ENCODE measurements around the gene ADNP. TPM values are rescaled to one million over a fixed set of nuclear protein-coding genes. Genes with fewer than 3 reads are reported as not detected.
"Not testable (repeated sequence)": the region's sequence is repeated elsewhere in the genome, so short reads cannot be mapped to it uniquely, and the experiment has no call there.

The ADNP gene
- polyA plus RNA-seq, 3 donors, result 132 to 138 (median 136) TPM

DNA sequence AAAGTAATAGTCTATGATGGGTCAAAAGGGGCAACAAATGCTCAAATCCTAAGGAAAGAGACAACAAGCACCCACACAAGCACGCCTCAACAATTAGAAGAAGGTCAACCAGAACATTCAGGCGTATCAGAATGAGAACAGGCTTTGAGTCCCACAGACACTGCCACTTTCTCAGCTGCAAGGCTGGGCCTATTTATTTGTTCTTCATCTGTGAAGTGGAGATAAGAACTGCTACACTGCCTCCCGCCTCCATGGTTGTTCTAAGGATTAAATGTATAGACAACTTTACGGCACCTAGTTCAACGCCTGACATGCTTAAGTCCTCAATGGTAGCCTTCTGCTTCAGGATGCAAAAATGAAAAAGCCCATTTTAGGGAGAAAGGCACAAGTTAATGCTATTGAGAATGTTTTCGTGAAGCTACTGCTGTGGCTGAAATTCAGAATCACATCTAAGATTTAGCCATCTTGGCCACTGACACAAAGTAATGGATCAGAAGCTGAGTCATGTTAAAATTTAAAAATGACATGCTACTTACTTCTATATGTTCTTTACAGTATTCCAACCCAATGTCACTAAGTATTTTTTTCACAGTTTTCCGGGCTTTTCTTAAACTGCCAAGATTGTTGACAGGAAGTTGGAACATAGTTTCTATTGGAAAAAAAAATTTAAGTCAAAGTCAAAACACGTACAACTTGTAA is 27.7 kb downstream of the ADNP start:
- no peak for DNase-seq (ENCODE audit: low read depth in 3 of 3, low spot score in 2 of 3)

- no peak for DNase-seq (ENCODE audit: low read depth in 3 of 3, low spot score in 2 of 3)
Observed at GRCh38 chr20:50901301-50901700, 29.9 kb downstream of the ADNP start.

DNA sequence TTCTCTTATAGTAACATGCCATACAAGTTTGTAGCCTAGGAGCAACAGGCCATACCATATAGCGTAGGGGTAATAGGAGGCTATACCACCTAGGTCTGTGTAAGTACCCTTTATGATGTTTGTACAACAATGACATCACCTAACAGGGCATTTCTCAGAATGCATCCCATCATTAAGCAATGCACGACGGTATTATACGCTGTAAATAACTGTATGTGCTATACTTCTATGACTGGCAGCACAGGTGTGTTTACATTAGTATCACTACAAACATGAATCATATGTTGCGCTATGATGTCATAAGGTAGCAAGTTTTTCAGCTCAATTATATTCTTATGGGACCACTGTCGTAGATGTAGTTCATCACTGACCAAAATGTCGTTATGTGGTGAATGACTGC is 31.0 kb downstream of the ADNP start:
- no peak for DNase-seq (ENCODE audit: low read depth in 3 of 3, low spot score in 2 of 3)

DNA sequence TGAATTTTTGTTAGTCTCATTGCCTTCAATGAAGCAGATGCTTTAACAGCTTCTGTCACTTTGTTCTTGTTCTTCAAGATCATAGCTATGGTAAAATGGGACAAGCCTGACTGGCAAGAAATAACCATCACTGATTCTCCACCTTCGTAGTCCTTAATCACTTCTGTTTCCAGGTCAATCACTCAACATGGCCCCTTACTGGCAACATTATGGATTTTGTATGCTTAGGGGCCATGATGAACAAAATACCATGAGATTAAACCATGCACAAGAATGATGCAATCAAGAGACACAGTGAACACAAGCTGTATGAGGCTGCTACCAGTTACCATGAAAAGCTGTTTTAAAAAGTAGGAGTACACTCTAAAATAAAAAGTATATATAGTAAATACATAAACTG is 32.8 kb downstream of the ADNP start:
- no peak for DNase-seq (ENCODE audit: low read depth in 3 of 3, low spot score in 2 of 3)

GRCh38 chr20:50895111-50895830 is 36.0 kb downstream of the ADNP start:
- no peak for DNase-seq (ENCODE audit: low read depth in 3 of 3, low spot score in 2 of 3)

DNA sequence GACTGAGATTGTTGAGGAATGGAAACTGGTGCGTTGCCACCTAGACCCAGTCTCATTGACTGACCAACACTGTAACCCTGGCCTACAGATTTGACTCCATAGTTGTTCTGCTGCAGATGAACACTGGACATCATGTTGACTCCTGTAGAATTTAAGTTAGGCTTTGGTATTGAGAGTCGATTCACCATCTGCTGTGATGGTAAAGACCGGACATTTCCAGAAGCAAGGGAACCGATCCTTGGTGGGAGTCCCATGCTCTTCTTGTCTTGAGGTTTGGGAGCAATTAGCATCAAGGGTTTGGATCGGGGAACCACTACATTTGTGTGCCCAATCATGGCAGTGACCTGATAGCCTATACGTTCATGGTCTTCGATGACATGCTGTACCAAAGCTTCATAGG is 37.6 kb downstream of the ADNP start:
- DNase-seq (ENCODE audit: low read depth in 3 of 3, low spot score in 2 of 3), result no peak

DNA sequence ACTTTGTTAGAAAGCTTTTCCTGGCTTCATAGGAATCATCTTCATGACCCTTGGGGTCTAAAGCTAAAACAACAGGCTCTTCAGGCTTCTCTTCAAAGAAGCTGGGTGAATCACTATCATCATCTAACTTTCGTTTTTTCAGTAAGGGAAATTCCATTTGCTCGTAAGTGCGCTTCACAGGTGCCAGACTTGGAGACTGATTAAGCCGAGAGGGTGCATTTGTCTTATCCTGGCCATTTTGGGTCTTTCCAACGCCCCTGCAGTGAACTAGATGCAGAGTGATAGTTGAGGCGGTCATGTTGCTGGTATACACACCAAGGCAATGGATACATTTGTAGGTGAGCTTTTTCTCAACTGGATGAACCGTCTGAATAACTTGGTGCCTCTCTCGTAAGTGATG is 38.8 kb downstream of the ADNP start:
- DNase-seq (ENCODE audit: low read depth in 3 of 3, low spot score in 2 of 3), result no peak

DNA sequence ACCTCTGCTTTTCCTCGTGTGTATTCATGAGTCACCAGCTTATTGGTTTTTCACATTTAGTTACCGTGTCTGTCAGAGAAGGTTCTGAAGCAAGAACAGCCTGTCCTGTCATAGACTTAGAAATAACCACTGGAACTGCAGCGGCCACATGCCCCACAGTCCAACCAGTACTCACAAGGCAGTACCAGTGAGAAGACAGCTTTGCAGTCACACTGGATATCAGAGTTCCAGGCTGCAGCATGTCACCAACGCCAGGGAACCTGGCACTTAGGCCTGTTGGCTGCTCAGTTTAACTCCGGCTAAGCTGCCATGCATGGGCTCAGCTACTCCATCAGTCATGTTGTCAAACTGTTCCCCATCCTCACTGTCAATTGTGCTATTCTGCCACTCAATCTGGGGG is 40.1 kb downstream of the ADNP start:
- no peak for DNase-seq (ENCODE audit: low read depth in 3 of 3, low spot score in 2 of 3)

DNA sequence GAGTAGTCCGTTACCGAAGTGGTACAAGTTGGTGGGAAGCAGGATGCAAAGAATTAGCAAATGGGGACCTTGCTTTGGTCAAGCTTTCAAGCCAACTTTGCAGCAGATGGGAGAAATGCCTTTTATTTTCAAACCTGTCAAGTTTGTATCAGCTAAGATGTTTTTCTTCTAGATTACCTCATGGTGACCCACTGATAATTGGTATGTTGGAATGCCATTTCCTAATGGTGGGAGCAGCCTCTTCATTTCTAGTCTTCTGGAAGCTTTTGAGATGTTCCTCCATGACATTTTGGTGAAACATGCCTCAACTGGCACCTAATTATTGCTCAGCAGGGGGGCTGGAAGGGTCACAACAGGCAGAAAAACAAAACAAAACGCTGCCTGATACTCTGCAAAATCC is 43.7 kb downstream of the ADNP start:
- no peak for DNase-seq (ENCODE audit: low read depth in 3 of 3, low spot score in 2 of 3)

- no peak for DNase-seq (ENCODE audit: low read depth in 3 of 3, low spot score in 2 of 3)
Observed at GRCh38 chr20:50886184-50886790, 45.0 kb downstream of the ADNP start.

- DNase-seq (ENCODE audit: low read depth in 3 of 3, low spot score in 2 of 3), result no peak
Observed at GRCh38 chr20:50885781-50886180, 45.5 kb downstream of the ADNP start.

DNA sequence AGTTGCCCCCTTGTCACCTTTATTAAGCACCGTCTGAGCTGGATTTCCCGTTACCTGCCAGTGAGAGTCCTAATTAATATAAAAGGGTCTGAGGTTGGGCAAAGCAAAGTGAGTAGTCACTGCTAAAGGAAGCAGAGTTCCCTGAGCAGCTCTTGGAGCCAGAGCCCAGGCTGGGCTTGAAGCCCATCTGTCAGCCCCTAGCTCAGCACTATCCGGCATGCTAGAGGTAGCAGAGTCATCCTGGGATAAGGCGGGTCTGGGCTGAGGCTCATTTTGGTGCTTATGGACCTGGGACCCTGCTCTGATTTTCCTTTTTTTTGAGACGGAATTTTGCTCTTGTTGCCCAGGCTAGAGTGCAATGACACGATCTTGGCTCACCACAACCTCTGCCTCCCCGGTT is 46.2 kb downstream of the ADNP start:
- no peak for DNase-seq (ENCODE audit: low read depth in 3 of 3, low spot score in 2 of 3)

DNA sequence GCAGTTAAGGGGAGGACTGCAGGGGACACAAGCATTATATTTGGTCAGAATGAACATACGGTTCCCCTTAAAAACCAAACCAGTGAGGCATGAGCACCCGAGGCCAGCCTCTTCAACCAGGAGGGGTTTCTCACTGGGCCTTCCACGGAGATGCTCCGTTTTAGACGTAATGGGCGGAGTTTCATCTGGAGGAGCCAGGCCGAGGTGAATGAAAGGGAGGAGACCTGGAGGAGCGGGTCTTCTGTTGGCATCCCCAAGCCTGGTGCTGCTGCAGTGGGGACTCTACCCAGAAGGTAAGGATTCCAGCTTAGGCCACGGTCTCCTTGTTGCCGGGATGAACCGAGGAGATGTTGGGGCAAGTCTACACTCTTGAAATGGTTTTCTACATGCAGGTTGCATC is 47.4 kb downstream of the ADNP start:
- no peak for DNase-seq (ENCODE audit: low read depth in 3 of 3, low spot score in 2 of 3)

GRCh38 chr20:50881759-50882424 is 49.3 kb downstream of the ADNP start:
- not testable (repeated sequence) for DNase-seq (ENCODE audit: low read depth in 3 of 3, low spot score in 2 of 3)

DNA sequence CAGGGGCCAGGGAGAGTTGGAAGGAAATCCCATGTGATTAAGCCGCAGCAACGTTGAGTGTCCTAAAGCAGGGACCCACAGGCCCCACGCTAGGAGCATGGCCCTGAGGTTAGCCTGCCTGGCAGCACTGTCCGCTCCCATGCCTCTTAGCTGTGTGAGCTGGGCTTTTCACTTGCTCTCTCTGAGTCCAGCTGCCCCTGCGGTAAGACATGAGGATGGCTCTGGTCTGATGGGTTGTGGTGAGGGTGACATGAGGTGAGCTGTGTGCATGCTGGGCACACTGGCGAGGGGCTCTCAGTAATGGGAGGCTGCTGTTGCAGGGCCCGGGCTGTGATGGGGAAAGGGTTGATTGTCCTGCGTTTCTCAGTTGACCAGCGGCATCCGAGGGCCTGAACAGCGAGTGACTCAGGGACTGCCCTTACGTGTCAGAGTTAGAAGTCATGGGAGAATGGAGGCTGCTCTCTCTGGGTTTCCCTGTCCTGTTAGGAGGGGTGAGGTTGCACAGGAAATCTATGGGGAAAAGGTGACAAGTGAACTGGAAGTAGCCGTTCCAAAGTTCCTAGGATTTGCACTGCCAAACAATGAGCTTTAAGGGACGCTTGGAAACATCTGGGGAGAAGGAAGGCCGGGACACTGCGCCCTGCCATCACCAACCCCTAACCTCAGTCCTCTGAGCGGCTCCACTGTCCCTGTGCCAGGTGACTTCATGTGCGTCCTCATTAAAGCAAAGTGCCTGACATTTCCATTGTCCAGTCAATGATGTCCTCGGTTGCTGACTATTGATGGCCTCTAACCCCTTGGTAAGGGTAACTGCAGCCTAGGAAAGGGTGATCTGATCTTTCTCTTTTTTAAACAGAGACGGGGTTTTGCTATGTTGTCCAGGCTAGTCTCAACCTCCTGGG is 51.3 kb downstream of the ADNP start:
- DNase-seq (ENCODE audit: low read depth in 3 of 3, low spot score in 2 of 3), result no peak

- no peak for DNase-seq (ENCODE audit: low read depth in 3 of 3, low spot score in 2 of 3)
Observed at GRCh38 chr20:50877232-50877743, 53.9 kb downstream of the ADNP start.

DNA sequence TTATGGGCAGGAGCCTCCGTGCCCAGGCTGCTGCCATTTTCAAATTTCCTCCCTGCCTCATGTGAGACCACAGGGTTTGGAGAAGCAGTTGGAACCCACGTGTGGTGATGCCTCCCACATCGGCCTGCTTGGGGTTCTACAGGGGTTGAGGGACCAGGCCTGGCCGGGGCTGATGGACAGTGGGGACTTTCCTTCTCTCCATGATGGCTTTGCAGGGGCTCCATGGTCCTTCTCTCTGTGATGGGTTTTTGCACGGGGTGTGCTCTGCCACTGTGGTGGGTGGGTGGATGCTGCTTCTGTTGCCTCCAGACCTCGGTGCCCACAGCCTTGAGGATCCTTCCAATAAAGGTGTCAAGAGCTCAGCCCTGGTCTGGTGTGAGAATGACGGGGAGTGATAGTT is 54.4 kb downstream of the ADNP start:
- DNase-seq (ENCODE audit: low read depth in 3 of 3, low spot score in 2 of 3), result no peak

- no peak for DNase-seq (ENCODE audit: low read depth in 3 of 3, low spot score in 2 of 3)
Observed at GRCh38 chr20:50876063-50876685, 55.1 kb downstream of the ADNP start.

GRCh38 chr20:50874758-50875665 is 56.2 kb downstream of the ADNP start:
- DNase-seq (ENCODE audit: low read depth in 3 of 3, low spot score in 2 of 3), result no peak

Measured in right renal cortex interstitium (tissue), 3 donors.